ENCODE data around the gene RASGRP4.
"Not testable (repeated sequence)": the region's sequence is repeated elsewhere in the genome, so short reads cannot be mapped to it uniquely, and the experiment has no call there.

Gene RASGRP4

GRCh38 chr19:38412961-38413360 is 13.1 kb downstream of the RASGRP4 start:
- DNase-seq, result no peak

- DNase-seq, result no peak
Measured at GRCh38 chr19:38412491-38412890, 13.5 kb downstream of the RASGRP4 start.

- not testable (repeated sequence) for DNase-seq
Measured at GRCh38 chr19:38411898-38412297, 14.1 kb downstream of the RASGRP4 start.

GRCh38 chr19:38411041-38411712 is 14.8 kb downstream of the RASGRP4 start:
- DNase-seq, result no peak

- DNase-seq, result not testable (repeated sequence)
Measured at GRCh38 chr19:38410407-38410806, 15.6 kb downstream of the RASGRP4 start.

- DNase-seq, result no peak
Measured at GRCh38 chr19:38409631-38410133, 16.3 kb downstream of the RASGRP4 start.

GRCh38 chr19:38405276-38405675 is 20.7 kb downstream of the RASGRP4 start:
- DNase-seq, result no peak

- no peak for DNase-seq
Measured at GRCh38 chr19:38404858-38405257, 21.2 kb downstream of the RASGRP4 start.

- peak; percentile 98 for DNase-seq
Measured at GRCh38 chr19:38402967-38403674, 22.9 kb downstream of the RASGRP4 start, which contains the start of gene FAM98C. Gene FAM98C (plus strand): TSS chr19:38403093. CDS start chr19:38403154, 61 bp downstream.

GRCh38 chr19:38402623-38402966 is 23.4 kb downstream of the RASGRP4 start:
- no peak for DNase-seq

GRCh38 chr19:38401148-38401547 is 24.9 kb downstream of the RASGRP4 start:
- no peak for DNase-seq

GRCh38 chr19:38400361-38400760 is 25.7 kb downstream of the RASGRP4 start:
- DNase-seq, result no peak

GRCh38 chr19:38399537-38399936 is 26.5 kb downstream of the RASGRP4 start:
- no peak for DNase-seq

GRCh38 chr19:38399081-38399480 is 26.9 kb downstream of the RASGRP4 start:
- no peak for DNase-seq

GRCh38 chr19:38395381-38396114 is 30.5 kb downstream of the RASGRP4 start:
- DNase-seq, result peak; percentile 85

- peak; percentile 86 for DNase-seq
Measured at GRCh38 chr19:38394488-38394887, 31.5 kb downstream of the RASGRP4 start.

- no peak for DNase-seq
Measured at GRCh38 chr19:38392707-38393308, 33.2 kb downstream of the RASGRP4 start.

GRCh38 chr19:38391911-38392464 is 34.0 kb downstream of the RASGRP4 start:
- no peak for DNase-seq

GRCh38 chr19:38389957-38390924 is 35.8 kb downstream of the RASGRP4 start:
- no peak for DNase-seq

GRCh38 chr19:38389101-38389925 is 36.7 kb downstream of the RASGRP4 start:
- DNase-seq, result no peak
